SW480 (cell line): ENCODE measurements around the gene STAM.
"Not testable (repeated sequence)": the region's sequence is repeated elsewhere in the genome, so short reads cannot be mapped to it uniquely, and the experiment has no call there.

ENCODE experiments used
- DNase-seq: peaks from one replicate; pipeline ENCODE4 v3.0.0-alpha.2; 2016; ENCODE audit warnings: low spot score

Gene STAM

GRCh38 chr10:17676919-17677318 lies 33.0 kb downstream of the STAM start:
- no peak for DNase-seq

- no peak for DNase-seq
Measured at GRCh38 chr10:17682236-17682946, 38.4 kb downstream of the STAM start.

- no peak for DNase-seq
Measured at GRCh38 chr10:17683541-17683940, 39.6 kb downstream of the STAM start.

DNA sequence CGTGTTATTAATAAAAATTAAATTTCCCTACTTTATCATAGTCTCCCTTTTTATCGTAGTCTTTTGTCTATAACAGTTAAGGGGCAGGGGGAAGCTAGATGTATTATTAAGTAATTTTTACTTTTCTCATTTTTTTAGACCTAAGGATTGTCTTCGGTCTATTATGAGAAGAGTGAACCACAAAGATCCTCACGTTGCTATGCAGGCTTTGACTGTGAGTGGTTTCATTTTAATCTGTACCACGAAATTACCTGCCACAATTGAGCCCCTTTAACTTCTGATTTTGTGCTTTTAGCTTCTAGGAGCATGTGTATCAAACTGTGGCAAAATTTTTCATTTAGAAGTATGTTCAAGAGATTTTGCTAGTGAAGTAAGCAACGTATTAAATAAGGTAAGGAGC lies 40.6 kb downstream of the STAM start:
- DNase-seq: no peak

- no peak for DNase-seq
Measured at GRCh38 chr10:17685233-17685840, 41.4 kb downstream of the STAM start.

GRCh38 chr10:17687117-17687831 lies 43.3 kb downstream of the STAM start:
- DNase-seq: no peak

DNA sequence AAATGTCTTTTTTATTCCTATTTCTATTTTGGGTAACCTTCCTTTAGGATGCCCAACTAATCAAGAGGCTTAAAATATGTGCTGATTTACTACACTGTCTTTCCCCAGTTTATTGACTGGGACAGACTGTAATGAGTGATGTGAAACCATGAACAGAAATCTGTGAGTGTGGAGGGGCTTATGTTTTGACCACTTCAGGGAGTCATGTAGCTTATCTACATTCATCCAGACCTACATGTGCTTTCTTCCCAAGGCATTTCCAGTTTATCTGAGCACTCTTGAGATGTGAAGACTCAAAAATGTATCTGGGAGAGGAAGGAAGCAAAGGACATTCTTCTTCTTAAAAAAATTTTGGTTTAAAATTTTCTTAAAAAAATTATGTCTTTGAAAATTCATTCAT lies 45.2 kb downstream of the STAM start:
- no peak for DNase-seq

GRCh38 chr10:17693009-17693408 lies 49.1 kb downstream of the STAM start:
- DNase-seq: no peak

GRCh38 chr10:17698696-17699095 lies 54.7 kb downstream of the STAM start:
- DNase-seq: no peak

DNA sequence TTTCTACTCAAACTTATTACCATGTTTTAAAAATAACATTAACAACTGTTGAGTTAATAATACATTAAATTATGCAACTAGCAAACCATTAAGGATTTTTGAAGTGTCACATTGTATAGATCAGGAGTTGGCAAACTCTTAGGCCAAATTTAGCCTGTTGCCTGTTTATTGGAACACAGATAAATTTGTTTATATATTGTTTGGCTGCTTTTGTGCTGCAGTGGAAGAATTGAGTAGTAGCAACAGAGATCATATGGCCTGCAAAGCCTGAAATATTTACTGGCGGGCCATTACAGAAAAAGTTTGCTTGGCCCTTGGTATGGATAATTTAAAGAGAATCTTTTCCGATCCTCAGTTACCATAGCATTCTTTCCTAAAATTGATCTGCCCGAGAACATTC lies 57.4 kb downstream of the STAM start:
- DNase-seq: no peak

- no peak for DNase-seq
Measured at GRCh38 chr10:17703706-17704105, 59.8 kb downstream of the STAM start.

DNA sequence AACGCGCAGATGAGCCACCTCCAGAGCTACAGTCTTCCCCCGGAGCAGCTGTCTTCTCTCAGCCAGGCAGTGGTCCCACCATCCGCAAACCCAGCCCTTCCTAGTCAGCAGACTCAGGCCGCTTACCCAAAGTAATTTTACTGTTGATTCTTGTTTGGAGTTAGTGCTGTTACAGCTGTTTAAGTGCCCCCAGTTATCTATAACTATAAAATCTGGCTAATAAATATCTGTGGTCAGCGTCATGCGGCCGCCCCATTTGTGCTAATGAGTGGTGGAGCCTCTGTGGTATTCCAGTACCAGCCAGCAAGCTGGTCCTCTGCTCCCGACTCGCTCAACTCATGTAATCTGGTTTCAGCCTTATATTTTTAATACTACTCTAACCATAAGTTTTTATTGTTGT lies 64.9 kb downstream of the STAM start:
- no peak for DNase-seq

DNA sequence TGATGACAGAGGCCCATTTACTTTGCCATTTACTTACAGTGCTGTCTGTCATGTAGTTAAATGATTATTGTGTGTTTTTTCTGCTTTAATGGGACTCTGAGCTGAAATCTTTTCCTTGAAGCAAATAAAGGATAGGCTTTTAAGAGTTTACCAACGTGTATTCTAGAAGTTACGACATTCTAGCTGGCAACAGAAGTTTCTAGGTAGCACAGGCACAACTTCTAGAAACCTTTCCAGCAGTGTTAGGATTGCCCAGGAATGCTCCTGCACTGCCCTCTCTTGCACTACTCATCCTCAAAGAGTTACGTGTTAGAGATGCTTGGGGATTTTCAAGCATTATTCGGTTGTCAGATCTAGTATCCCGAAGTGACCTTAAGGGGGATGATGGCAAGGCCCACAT lies 65.5 kb downstream of the STAM start:
- no peak for DNase-seq

DNA sequence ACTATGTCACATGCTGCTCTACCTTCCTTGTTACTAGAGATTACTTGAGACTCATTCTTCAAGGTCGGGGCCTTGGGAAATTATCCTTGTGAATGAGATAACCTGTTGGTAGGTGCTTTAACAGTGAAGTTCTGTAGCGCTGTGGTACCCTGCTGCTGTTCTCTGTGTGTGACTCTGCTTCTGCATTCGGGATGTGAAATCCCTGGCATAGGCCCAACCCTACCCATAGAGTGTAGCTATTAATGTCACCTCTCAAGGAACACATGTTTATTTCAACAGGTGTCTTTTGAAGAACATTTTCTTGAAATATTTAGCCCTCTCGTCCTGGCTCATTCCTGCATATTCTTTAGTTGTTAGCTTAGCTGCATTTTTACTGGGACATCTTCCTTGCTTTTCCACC lies 66.2 kb downstream of the STAM start:
- DNase-seq: no peak

- no peak for DNase-seq
Measured at GRCh38 chr10:17712053-17712452, 68.1 kb downstream of the STAM start.

DNA sequence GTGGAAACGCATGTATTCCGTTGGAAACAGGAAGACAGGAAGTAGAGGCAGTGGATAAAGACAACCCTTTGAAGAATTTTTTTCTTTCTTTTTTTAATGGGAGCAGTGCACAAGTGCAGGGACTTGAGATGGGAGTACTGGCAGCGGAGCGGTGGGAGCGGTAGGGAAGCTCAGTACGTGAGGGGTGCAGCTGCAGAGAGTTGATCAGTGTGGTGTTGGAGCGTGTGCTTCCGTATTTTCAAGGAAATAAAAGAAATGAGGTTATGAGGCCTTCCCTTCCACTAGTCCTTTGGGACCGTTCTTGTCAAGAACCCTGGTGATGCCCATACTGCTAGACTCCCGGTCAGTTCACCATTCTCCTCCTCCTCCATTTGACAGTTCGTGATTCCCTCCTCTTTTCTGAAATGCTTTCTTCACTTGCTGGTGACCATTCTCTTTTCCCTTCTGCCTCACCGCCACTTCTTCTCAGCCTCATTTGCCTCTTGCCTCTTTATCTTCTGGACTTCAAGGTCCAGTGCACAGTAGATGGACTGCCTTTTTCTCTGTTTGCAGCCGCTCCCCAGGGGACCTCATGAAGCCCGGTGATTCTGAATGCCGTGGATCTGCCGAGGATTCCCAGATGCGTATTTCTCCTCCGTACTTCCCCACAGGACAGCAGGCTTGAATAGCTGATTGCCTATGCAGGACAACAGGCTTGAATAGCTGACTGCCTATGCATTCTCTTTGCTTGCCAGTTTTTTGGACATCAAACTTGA lies 68.9 kb downstream of the STAM start:
- DNase-seq: no peak

GRCh38 chr10:17713758-17714157 lies 69.8 kb downstream of the STAM start:
- DNase-seq: no peak

DNA sequence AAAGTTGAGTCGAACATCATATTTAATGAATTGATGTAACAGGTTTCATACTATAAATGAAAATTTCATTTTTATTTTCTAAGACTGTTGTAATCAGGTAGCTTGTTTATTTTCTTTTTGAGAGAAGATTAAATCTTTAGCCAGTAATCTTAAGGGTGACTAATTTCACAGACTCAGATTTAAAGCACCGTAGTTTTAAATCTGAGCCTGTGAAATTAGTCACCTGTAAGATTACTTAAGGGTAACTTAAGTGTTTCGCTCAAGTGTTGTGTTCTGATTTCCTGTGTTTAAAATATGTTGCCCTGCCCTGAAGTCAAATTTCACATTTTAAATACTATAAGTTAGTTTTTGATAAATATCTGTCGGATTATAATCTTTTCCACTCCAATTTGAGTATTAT lies 72.2 kb downstream of the STAM start:
- no peak for DNase-seq

DNA sequence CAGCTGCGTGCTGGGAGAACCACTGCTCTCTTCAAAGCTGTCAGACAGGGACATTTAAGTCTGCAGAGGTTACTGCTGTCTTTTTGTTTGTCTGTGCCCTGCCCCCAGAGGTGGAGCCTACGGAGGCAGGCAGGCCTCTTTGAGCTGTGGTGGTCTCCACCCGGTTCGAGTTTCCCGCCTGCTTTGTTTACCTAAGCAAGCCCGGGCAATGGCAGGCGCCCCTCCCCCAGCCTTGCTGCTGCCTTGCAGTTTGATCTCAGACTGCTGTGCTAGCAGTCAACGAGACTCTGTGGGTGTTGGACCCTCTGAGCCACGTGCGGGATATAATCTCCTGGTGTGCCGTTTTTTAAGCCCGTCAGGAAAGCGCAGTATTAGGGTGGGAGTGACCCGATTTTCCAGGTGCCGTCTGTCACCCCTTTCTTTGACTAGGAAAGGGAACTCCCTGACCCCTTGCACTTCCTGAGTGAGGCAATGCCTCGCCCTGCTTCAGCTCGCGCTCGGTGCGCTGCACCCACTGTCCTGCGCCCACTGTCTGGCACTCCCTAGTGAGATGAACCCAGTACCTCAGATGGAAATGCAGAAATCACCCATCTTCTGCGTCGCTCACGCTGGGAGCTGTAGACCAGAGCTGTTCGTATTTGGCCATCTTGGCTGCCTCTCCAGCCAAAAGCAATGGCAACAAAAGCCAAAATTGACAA lies 78.5 kb downstream of the STAM start:
- not testable (repeated sequence) for DNase-seq

GRCh38 chr10:17725703-17726102 lies 81.8 kb downstream of the STAM start:
- no peak for DNase-seq

- DNase-seq: no peak
Measured at GRCh38 chr10:17729630-17730029, 85.7 kb downstream of the STAM start.

- DNase-seq: no peak
Measured at GRCh38 chr10:17730667-17731066, 86.7 kb downstream of the STAM start.
